ENCODE measurements around the gene WNT5B. TPM values are rescaled to one million over a fixed set of nuclear protein-coding genes. Genes with fewer than 3 reads are reported as not detected.

WNT5B gene
- total RNA-seq, 2 experiments from 2014 or later: 0.86 to 14.7 TPM

DNA sequence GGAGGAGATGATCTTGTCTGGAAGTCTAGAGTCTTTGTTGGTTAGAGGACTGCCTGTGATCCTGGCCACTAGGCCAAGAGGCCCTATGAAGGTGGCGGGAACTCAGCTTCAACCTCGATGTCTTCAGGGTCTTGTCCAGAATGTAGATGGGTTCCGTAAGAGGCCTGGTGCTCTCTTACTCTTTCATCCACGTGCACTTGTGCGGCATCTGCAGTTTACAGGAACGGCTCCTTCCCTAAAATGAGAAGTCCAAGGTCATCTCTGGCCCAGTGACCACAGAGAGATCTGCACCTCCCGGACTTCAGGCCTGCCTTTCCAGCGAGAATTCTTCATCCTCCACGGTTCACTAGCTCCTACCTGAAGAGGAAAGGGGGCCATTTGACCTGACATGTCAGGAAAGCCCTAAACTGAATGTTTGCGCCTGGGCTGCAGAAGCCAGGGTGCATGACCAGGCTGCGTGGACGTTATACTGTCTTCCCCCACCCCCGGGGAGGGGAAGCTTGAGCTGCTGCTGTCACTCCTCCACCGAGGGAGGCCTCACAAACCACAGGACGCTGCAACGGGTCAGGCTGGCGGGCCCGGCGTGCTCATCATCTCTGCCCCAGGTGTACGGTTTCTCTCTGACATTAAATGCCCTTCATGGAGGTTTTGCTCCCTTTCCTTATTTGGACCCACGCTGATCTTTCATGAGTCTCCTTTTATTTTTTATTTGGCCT lies 17.7 kb downstream of the WNT5B start:
- no peak for DNase-seq (ENCODE audit: low spot score)
- ChIA-PET CTCF (ENCODE audit: unreplicated experiment) (no interaction called here), POLR2A (interaction anchor here (1.0 kb wide), 1 partner anchor 41 kb away, joined by 3 read pairs; no protein-coding TSS in a partner anchor)
- Histone ChIP-seq H3K36me3 (ENCODE audit: insufficient read depth, low read length) (no peaks in the 10 kb centered on the region), H2AFZ (ENCODE audit: low read length) (no peak overlapping the region), H3K4me1 (ENCODE audit: insufficient read depth, low read length, poor library complexity, severe bottlenecking) (no peaks in the 10 kb centered on the region), H4K20me1 (ENCODE audit: insufficient read depth, low read length) (no peaks in the 10 kb centered on the region), H3K79me2 (ENCODE audit: insufficient read depth, low read depth, low read length) (no peaks in the 10 kb centered on the region), H3K9me2 (ENCODE audit: insufficient read depth, low read length) (no peaks in the 10 kb centered on the region), H3K4me3 (ENCODE audit: low read depth, low read length, poor library complexity, severe bottlenecking) (no peak overlapping the region), H3K4me2 (ENCODE audit: low read length) (no peak overlapping the region), H3K27ac (ENCODE audit: low read depth, low read length, poor library complexity, severe bottlenecking) (no peak overlapping the region), H3K9me3 (ENCODE audit: low read length) (no peaks in the 10 kb centered on the region)
- intact Hi-C loops (cut with micrococcal nuclease; ENCODE audit: unreplicated experiment): no loop called here
- no peak for TF ChIP-seq CTCF (conservative IDR thresholded peaks at IDR 0.05; ENCODE audit: low read length)
- no peak for TF ChIP-seq EZH2phosphoT487 (IDR thresholded peaks at IDR 0.05; ENCODE audit: borderline replicate concordance, low read depth, low read length)
- BruUV-seq (replicated peaks): no TSS peak

DNA sequence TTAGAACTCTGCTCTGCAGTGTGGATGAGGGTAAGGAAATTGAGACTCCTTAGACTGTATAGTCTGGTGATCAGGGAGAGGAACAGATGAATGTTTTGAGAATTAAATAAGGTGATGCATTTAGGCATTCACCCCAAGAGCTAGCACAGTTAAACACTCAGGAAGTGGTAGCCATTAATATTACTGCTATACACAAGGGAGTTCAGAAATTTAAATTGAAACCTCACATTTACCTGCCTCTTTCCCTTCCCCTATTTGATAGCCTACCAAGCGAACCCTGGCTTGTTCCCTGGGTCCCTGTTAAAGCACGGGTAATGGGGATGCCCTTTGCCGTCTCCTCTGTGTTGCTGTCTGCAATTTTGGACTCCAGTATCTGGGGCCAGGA lies 18.2 kb downstream of the WNT5B start:
- H2AFZ ChIP-seq (ENCODE audit: low read length): no peak overlapping the region
- no peaks in the 10 kb centered on the region for H3K4me1 ChIP-seq (ENCODE audit: insufficient read depth, low read length, poor library complexity, severe bottlenecking)
- H4K20me1 ChIP-seq (ENCODE audit: insufficient read depth, low read length): no peaks in the 10 kb centered on the region
- H3K79me2 ChIP-seq (ENCODE audit: insufficient read depth, low read depth, low read length): no peaks in the 10 kb centered on the region
- TF ChIP-seq EZH2phosphoT487 (IDR thresholded peaks at IDR 0.05; ENCODE audit: borderline replicate concordance, low read depth, low read length) (no peak), CTCF (conservative IDR thresholded peaks at IDR 0.05; ENCODE audit: low read length) (no peak)
- no peaks in the 10 kb centered on the region for H3K9me3 ChIP-seq (ENCODE audit: low read length)
- H3K27ac ChIP-seq (ENCODE audit: low read depth, low read length, poor library complexity, severe bottlenecking): no peak overlapping the region
- ChIA-PET CTCF (ENCODE audit: unreplicated experiment) (no interaction called here), POLR2A (no interaction called here)
- intact Hi-C loops (cut with micrococcal nuclease; ENCODE audit: unreplicated experiment): no loop called here
- H3K4me2 ChIP-seq (ENCODE audit: low read length): no peak overlapping the region
- DNase-seq (ENCODE audit: low spot score): no peak
- no peaks in the 10 kb centered on the region for H3K9me2 ChIP-seq (ENCODE audit: insufficient read depth, low read length)
- no peaks in the 10 kb centered on the region for H3K36me3 ChIP-seq (ENCODE audit: insufficient read depth, low read length)
- no peak overlapping the region for H3K4me3 ChIP-seq (ENCODE audit: low read depth, low read length, poor library complexity, severe bottlenecking)
- BruUV-seq (replicated peaks): no TSS peak

DNA sequence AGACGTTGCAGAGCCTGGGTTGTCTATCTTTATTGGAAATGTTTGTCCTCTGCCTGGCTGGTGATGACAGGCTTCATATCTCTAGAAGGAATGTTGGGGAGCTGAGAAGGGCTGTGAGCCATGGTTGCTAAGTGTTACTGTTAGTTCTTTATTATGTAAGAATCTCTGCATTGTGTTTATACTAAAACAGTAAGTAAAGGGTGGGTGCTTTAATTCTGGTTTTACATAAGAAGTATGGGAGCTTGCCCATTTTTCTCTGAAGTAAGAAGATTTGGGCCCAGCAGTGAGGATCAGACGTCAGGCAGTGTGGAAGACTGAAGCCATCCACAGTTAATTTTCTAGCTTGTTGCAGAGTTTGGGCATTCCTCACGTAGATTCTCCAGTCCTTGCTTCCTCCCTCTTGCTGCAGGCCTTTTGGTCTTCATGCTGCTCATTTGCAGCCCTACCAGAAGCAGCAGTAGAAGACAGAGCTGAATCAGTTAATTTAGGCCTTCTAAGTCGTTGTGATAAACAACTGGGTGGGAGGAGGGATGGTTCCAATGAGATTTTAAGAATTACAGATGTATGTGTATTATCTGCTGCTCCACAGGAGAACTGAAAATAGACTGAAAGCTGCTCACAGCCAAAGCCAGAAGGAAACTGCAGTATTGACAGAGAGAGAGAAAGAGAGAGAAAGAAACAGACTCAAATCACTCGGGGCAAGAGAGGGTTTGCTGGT lies 21.4 kb downstream of the WNT5B start:
- Histone ChIP-seq H4K20me1 (ENCODE audit: insufficient read depth, low read length) (no peaks in the 10 kb centered on the region), H3K27ac (ENCODE audit: low read depth, low read length, poor library complexity, severe bottlenecking) (no peak overlapping the region), H3K79me2 (ENCODE audit: insufficient read depth, low read depth, low read length) (no peaks in the 10 kb centered on the region), H3K9me2 (ENCODE audit: insufficient read depth, low read length) (no peaks in the 10 kb centered on the region), H3K4me2 (ENCODE audit: low read length) (no peak overlapping the region), H2AFZ (ENCODE audit: low read length) (no peak overlapping the region), H3K4me1 (ENCODE audit: insufficient read depth, low read length, poor library complexity, severe bottlenecking) (no peaks in the 10 kb centered on the region), H3K4me3 (ENCODE audit: low read depth, low read length, poor library complexity, severe bottlenecking) (no peak overlapping the region), H3K9me3 (ENCODE audit: low read length) (no peaks in the 10 kb centered on the region), H3K36me3 (ENCODE audit: insufficient read depth, low read length) (no peaks in the 10 kb centered on the region)
- no peak for DNase-seq (ENCODE audit: low spot score)
- intact Hi-C loops (cut with micrococcal nuclease; ENCODE audit: unreplicated experiment): no loop called here
- ChIA-PET POLR2A (no interaction called here), CTCF (ENCODE audit: unreplicated experiment) (no interaction called here)
- TF ChIP-seq CTCF (conservative IDR thresholded peaks at IDR 0.05; ENCODE audit: low read length): no peak
- no TSS peak for BruUV-seq (replicated peaks)
